DOHH2 (cell line): ENCODE data around the gene CYB561.

ENCODE experiments used
- H3F3A ChIP-seq: fragments of 200-600 bp; sonication (generic), shearing (Covaris generic); 2 replicates; pipeline ENCODE4 v1.6.0; 2016; ENCODE audit warnings: antibody characterized with exemption, mild to moderate bottlenecking; ENCODE audit not compliant: control insufficient read depth, insufficient read depth
- H3K27ac ChIP-seq: fragments of 200-600 bp; sonication (generic); 2 replicates; pipeline ENCODE4 v1.5.1; 2014; ENCODE audit warnings: low read depth, mild to moderate bottlenecking, low read length, moderate library complexity
- H3K27me3 ChIP-seq: fragments of 200-600 bp; sonication (generic); 2 replicates; pipeline ENCODE4 v1.6.1; 2014; ENCODE audit warnings: mild to moderate bottlenecking, low read length, mixed read lengths; ENCODE audit not compliant: control insufficient read depth
- H3K36me3 ChIP-seq: fragments of 200-600 bp; sonication (generic); 2 replicates; pipeline ENCODE4 v1.6.1; 2014; ENCODE audit warnings: mild to moderate bottlenecking, low read length, moderate library complexity, mixed read lengths; ENCODE audit not compliant: control insufficient read depth
- H3K4me1 ChIP-seq: fragments of 200-600 bp; sonication (generic); 2 replicates; pipeline ENCODE4 v1.6.1; 2014; ENCODE audit warnings: mild to moderate bottlenecking, low read length, mixed read lengths; ENCODE audit not compliant: control insufficient read depth
- H3K4me2 ChIP-seq: fragments of 200-600 bp; sonication (generic); 2 replicates; pipeline ENCODE4 v1.6.0; 2014; ENCODE audit warnings: mild to moderate bottlenecking, low read length, moderate library complexity
- H3K4me3 ChIP-seq: fragments of 200-600 bp; sonication (generic); 2 replicates; pipeline ENCODE4 v1.5.1; 2014; ENCODE audit warnings: mild to moderate bottlenecking, low read length, mixed read lengths
- H3K79me2 ChIP-seq: fragments of 200-600 bp; sonication (generic); 2 replicates; pipeline ENCODE4 v1.6.1; 2014; ENCODE audit warnings: mild to moderate bottlenecking, low read length, mixed read lengths; ENCODE audit not compliant: control insufficient read depth
- H3K9me2 ChIP-seq: fragments of 200-600 bp; sonication (generic); replicated peaks from 2 replicates; pipeline ENCODE4 v1.6.1; 2014; ENCODE audit warnings: mild to moderate bottlenecking, low read length, mixed read lengths; ENCODE audit not compliant: control insufficient read depth
- H3K9me3 ChIP-seq: fragments of 200-600 bp; sonication (generic); 2 replicates; pipeline ENCODE4 v1.6.1; 2014; ENCODE audit warnings: antibody characterized with exemption, low read length, mixed read lengths; ENCODE audit not compliant: control insufficient read depth, insufficient read depth
- H4K20me1 ChIP-seq: fragments of 200-600 bp; sonication (generic); 2 replicates; pipeline ENCODE4 v1.6.0; 2014; ENCODE audit warnings: low read depth, mild to moderate bottlenecking, antibody characterized with exemption, low read length, moderate library complexity; ENCODE audit not compliant: control insufficient read depth, insufficient read depth
- CTCF ChIP-seq: fragments of 200-600 bp; sonication (generic); IDR thresholded peaks from one replicate; pipeline ENCODE4 v1.5.1; 2014; ENCODE audit warnings: antibody characterized with exemption, mild to moderate bottlenecking, low read depth, low read length; ENCODE audit not compliant: poor library complexity, severe bottlenecking
- EZH2phosphoT487 ChIP-seq: fragments of 200-600 bp; sonication (generic); IDR thresholded peaks from 2 replicates; pipeline ENCODE4 v1.6.1; 2017; ENCODE audit warnings: borderline replicate concordance, mild to moderate bottlenecking, antibody characterized with exemption, low read length, moderate library complexity, mixed read lengths

CYB561 gene

GRCh38 chr17:63436523-63437110 is 9.5 kb downstream of the CYB561 start:
- H3K27ac ChIP-seq: no peak overlapping the region

GRCh38 chr17:63435681-63436522 is 10.2 kb downstream of the CYB561 start:
- Histone ChIP-seq H3F3A (no peaks in the 10 kb centered on the region), H3K9me3 (no peaks in the 10 kb centered on the region), H4K20me1 (no peaks in the 10 kb centered on the region), H3K4me2 (peak overlapping the region; percentile 41; the same call in 1 of the 2 replicates), H3K9me2 (no peaks in the 10 kb centered on the region), H3K27me3 (no peaks in the 10 kb centered on the region), H3K4me3 (no peak overlapping the region), H3K27ac (no peak overlapping the region), H3K4me1 (peaks cover 13% of the 10 kb centered on the region), H3K36me3 (no peaks in the 10 kb centered on the region), H3K79me2 (no peaks in the 10 kb centered on the region)
- TF ChIP-seq CTCF (peak; percentile 43), EZH2phosphoT487 (no peak)

More at GRCh38 chr17:63436523-63437110, 9.5 kb downstream of the CYB561 start:
- Histone ChIP-seq H3F3A (no peaks in the 10 kb centered on the region), H3K36me3 (no peaks in the 10 kb centered on the region), H3K79me2 (no peaks in the 10 kb centered on the region), H3K4me3 (no peak overlapping the region), H3K4me1 (peaks cover 13% of the 10 kb centered on the region), H3K9me3 (no peaks in the 10 kb centered on the region), H3K4me2 (no peak overlapping the region; the same call in 1 of the 2 replicates), H4K20me1 (no peaks in the 10 kb centered on the region), H3K9me2 (no peaks in the 10 kb centered on the region), H3K27me3 (no peaks in the 10 kb centered on the region)
- TF ChIP-seq CTCF (peak; percentile 33), EZH2phosphoT487 (no peak)

- TF ChIP-seq EZH2phosphoT487 (no peak), CTCF (peak; percentile 42)
- no peak overlapping the region for H3K27ac ChIP-seq
- H3F3A ChIP-seq: no peaks in the 10 kb centered on the region
- H3K9me3 ChIP-seq: no peaks in the 10 kb centered on the region
- no peak overlapping the region for H3K4me3 ChIP-seq
- H3K36me3 ChIP-seq: no peaks in the 10 kb centered on the region
- H3K27me3 ChIP-seq: 0 out of 2 replicates have a peak, but pooled peaks cover 2% of the 10 kb centered on the region
- peaks cover 13% of the 10 kb centered on the region for H3K4me1 ChIP-seq
- H4K20me1 ChIP-seq: no peaks in the 10 kb centered on the region
- H3K79me2 ChIP-seq: no peaks in the 10 kb centered on the region
- no peak overlapping the region for H3K4me2 ChIP-seq
- no peaks in the 10 kb centered on the region for H3K9me2 ChIP-seq
These were observed 11.0 kb downstream of the CYB561 start for GRCh38 chr17:63434951-63435571.
